HL-60 (cell line): ENCODE data around the gene ATP1A4.

Experiments used
- POLR2AphosphoS5 ChIP-seq: IDR thresholded peaks from 2 replicates; pipeline ENCODE4 v1.6.1; 2012; ENCODE audit warnings: low read depth
- TF ChIP-seq, protein P1 (sequence below): IDR thresholded peaks from one replicate; pipeline ENCODE4 v1.5.1; 2011; ENCODE audit warnings: low read length, control low read depth, inconsistent platforms; ENCODE audit not compliant: insufficient read depth

DNA sequence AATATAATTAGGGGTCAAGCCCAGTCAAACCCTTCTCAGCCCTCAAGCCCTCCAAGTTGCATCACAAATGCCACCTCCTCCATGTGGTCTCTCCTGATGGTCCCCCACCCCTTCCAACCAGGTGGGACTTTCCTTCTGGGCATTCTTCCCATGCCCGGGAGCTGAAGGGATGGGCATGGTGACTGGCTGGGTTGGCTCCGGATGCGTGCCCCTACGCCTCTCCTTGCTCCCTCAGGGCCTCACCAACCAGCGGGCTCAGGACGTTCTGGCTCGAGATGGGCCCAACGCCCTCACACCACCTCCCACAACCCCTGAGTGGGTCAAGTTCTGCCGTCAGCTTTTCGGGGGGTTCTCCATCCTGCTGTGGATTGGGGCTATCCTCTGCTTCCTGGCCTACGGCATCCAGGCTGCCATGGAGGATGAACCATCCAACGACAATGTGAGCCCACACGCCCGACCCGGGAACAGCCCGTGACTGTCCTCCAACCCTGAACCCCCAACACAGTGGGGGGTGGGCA is 28.4 kb upstream of the ATP1A4 start:
- TF ChIP-seq, protein P1, sequence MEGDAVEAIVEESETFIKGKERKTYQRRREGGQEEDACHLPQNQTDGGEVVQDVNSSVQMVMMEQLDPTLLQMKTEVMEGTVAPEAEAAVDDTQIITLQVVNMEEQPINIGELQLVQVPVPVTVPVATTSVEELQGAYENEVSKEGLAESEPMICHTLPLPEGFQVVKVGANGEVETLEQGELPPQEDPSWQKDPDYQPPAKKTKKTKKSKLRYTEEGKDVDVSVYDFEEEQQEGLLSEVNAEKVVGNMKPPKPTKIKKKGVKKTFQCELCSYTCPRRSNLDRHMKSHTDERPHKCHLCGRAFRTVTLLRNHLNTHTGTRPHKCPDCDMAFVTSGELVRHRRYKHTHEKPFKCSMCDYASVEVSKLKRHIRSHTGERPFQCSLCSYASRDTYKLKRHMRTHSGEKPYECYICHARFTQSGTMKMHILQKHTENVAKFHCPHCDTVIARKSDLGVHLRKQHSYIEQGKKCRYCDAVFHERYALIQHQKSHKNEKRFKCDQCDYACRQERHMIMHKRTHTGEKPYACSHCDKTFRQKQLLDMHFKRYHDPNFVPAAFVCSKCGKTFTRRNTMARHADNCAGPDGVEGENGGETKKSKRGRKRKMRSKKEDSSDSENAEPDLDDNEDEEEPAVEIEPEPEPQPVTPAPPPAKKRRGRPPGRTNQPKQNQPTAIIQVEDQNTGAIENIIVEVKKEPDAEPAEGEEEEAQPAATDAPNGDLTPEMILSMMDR, result no peak
- no peak for TF ChIP-seq POLR2AphosphoS5
